ENCODE measurements around the gene PRR30.

Gene PRR30

GRCh38 chr2:27096748-27097297, 42.4 kb downstream of the PRR30 start:
- H3K27me3 ChIP-seq (ENCODE audit: control insufficient read depth, insufficient read depth, low read length), result no peaks in the 10 kb centered on the region
- H3K36me3 ChIP-seq (ENCODE audit: control insufficient read depth, insufficient read depth, low read length), result no peaks in the 10 kb centered on the region
- H3K27ac ChIP-seq (ENCODE audit: low read length), result no peak overlapping the region
- no peak overlapping the region for H3K4me3 ChIP-seq (ENCODE audit: low read length)
- H3K4me1 ChIP-seq (ENCODE audit: control insufficient read depth, insufficient read depth, low read length), result no peaks in the 10 kb centered on the region
- no peaks in the 10 kb centered on the region for H3K9me3 ChIP-seq (ENCODE audit: control insufficient read depth, insufficient read depth, low read length)
- no CpG with 5 or more reads among the region's 3 CpGs for WGBS (ENCODE audit: insufficient coverage, insufficient read length)
- DNase-seq (ENCODE audit: low read depth, low spot score), result no peak

DNA sequence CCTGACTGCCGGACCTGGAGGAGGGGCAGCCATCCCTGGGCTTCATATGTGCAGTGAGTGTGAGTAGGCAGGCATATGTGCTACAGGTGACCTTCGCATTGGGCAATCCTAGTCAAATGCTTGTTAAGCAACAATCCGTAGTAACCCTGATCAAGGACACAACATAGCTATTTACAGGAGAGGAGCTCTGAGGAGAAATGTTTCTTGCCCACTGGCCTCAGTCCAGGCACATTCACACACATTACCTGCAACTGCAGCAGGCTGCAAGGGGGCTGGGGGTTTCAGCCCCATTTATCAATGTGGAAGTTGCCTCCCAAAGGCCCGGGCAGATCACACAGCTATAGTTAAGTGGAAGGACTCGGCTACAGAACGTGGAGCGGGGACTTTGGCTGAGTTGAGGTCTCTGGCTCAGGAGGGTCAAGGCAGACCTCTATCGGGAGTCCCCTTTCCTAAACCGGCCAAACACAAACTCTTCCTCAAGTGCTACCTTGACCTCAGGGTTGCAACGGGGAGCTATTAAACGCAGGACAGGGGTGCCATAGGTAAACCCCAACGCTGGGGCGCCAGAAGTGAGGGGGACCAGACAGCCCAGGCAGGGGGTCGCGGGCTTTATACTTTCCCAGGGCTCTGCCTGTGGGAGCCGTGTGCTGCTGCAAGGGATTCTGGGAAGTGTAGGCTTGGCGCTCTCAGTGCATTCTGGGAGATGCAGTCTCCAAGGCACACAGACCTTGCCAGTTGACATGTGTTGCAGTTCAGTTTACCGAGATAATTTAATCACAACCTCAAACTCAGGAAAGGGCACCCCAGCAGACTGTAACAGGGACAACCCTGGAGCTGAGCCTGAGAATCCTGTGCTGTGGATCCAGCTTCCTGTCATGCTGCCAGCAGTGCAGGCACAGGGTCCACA, 43.2 kb downstream of the PRR30 start:
- Histone ChIP-seq H3K4me1 (ENCODE audit: control insufficient read depth, insufficient read depth, low read length) (no peaks in the 10 kb centered on the region), H3K9me3 (ENCODE audit: control insufficient read depth, insufficient read depth, low read length) (no peaks in the 10 kb centered on the region), H3K36me3 (ENCODE audit: control insufficient read depth, insufficient read depth, low read length) (no peaks in the 10 kb centered on the region), H3K27me3 (ENCODE audit: control insufficient read depth, insufficient read depth, low read length) (no peaks in the 10 kb centered on the region), H3K27ac (ENCODE audit: low read length) (no peak overlapping the region), H3K4me3 (ENCODE audit: low read length) (no peak overlapping the region)
- no peak for DNase-seq (ENCODE audit: low read depth, low spot score)
- no CpG with 5 or more reads among the region's 18 CpGs for WGBS (ENCODE audit: insufficient coverage, insufficient read length)

DNA sequence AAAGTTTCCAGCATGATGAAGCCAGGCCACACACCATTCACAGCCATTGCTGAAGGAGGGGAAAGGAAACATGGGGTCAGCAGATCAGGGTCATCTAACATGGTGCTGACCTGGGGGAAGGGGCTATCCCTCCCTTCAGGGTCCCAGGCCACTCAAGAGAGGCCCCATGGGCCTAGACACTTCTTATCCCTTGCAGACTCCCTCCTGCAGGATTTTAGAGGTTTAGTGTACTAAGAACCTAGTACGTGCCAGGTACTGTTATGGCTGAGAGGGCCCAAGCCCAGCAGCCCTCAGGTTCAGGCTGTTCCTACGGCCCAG, 43.8 kb downstream of the PRR30 start:
- DNase-seq (ENCODE audit: low read depth, low spot score), result no peak
- Histone ChIP-seq H3K4me1 (ENCODE audit: control insufficient read depth, insufficient read depth, low read length) (no peaks in the 10 kb centered on the region), H3K9me3 (ENCODE audit: control insufficient read depth, insufficient read depth, low read length) (no peaks in the 10 kb centered on the region), H3K27me3 (ENCODE audit: control insufficient read depth, insufficient read depth, low read length) (no peaks in the 10 kb centered on the region), H3K36me3 (ENCODE audit: control insufficient read depth, insufficient read depth, low read length) (no peaks in the 10 kb centered on the region), H3K4me3 (ENCODE audit: low read length) (no peak overlapping the region), H3K27ac (ENCODE audit: low read length) (no peak overlapping the region)
- WGBS (ENCODE audit: insufficient coverage, insufficient read length), result no CpG with 5 or more reads among the region's 2 CpGs

DNA sequence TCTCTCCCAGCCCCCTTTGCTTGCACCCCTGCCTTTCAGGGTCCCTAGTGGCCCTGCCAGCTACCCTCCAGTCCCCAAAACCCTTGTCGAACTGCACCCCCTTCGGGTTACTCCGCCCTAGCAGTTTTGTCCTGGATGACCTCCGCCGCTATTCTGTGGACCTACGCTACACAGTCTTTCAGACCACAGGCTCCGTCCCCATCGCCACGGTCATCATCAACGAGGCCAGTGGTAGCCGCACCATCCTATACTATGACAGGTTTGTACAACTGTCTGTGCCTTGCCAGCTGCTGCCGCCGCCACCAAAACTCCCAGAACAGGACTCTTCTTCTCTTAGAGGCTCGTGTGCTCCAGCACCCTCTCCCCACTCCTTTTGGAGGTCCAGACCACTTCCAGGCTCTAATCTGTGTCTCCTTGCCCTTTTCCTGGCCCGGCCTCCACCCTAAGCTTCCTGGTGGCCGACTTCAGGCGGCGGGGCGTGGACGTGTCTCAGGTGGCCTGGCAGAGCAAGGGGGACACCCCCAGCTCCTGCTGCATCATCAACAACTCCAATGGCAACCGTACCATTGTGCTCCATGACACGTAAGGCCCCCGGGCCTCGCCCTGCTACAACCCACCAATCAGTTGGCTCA, 44.7 kb downstream of the PRR30 start:
- no peaks in the 10 kb centered on the region for H3K27me3 ChIP-seq (ENCODE audit: control insufficient read depth, insufficient read depth, low read length)
- no peak for DNase-seq (ENCODE audit: low read depth, low spot score)
- H3K36me3 ChIP-seq (ENCODE audit: control insufficient read depth, insufficient read depth, low read length), result no peaks in the 10 kb centered on the region
- H3K4me3 ChIP-seq (ENCODE audit: low read length), result no peak overlapping the region
- WGBS (ENCODE audit: insufficient coverage, insufficient read length), result no CpG with 5 or more reads among the region's 24 CpGs
- no peaks in the 10 kb centered on the region for H3K4me1 ChIP-seq (ENCODE audit: control insufficient read depth, insufficient read depth, low read length)
- H3K9me3 ChIP-seq (ENCODE audit: control insufficient read depth, insufficient read depth, low read length), result no peaks in the 10 kb centered on the region
- H3K27ac ChIP-seq (ENCODE audit: low read length), result no peak overlapping the region

- Histone ChIP-seq H3K9me3 (ENCODE audit: control insufficient read depth, insufficient read depth, low read length) (no peaks in the 10 kb centered on the region), H3K4me3 (ENCODE audit: low read length) (no peak overlapping the region), H3K36me3 (ENCODE audit: control insufficient read depth, insufficient read depth, low read length) (no peaks in the 10 kb centered on the region), H3K27ac (ENCODE audit: low read length) (no peak overlapping the region), H3K4me1 (ENCODE audit: control insufficient read depth, insufficient read depth, low read length) (no peaks in the 10 kb centered on the region), H3K27me3 (ENCODE audit: control insufficient read depth, insufficient read depth, low read length) (no peaks in the 10 kb centered on the region)
- no peak for DNase-seq (ENCODE audit: low read depth, low spot score)
- WGBS (ENCODE audit: insufficient coverage, insufficient read length), result no CpG with 5 or more reads among the region's 6 CpGs
These were observed 45.5 kb downstream of the PRR30 start for GRCh38 chr2:27093430-27094352.

DNA sequence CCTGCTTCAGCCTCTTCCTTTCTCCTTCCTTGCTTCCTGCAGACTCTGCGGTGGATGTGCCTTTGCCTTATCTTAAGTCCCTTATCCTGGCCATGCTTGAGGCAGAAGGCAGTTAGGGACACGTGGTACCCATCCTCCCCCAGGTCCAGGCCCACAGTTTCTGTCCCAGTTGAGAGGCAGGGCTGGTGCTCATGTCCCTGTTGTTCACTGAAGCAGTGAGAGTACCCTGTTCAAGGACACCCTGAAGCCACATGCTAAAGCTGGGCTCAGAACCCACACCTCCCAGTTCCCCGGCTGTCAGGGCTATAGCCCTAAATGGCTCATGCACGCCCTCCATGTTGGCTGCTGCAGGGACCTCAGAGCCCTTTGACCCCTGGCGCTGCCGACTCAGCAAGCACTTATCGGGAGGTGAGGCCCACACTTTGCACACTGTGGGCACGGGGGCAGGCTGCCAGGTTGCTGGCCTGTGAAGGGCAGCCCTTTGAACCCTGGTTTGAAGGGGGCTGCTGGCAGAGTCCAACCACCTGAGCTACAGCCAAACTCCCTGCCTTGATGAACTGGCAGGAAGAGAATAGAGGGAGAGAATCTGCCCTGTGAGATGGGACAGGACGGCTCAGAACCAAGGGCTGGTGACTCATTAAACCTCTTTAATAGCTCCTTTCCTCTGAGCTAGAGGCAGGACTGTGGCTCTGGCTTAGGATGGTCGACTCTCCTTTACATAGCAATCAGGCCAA, 46.3 kb downstream of the PRR30 start:
- Histone ChIP-seq H3K9me3 (ENCODE audit: control insufficient read depth, insufficient read depth, low read length) (no peaks in the 10 kb centered on the region), H3K4me3 (ENCODE audit: low read length) (no peak overlapping the region), H3K27me3 (ENCODE audit: control insufficient read depth, insufficient read depth, low read length) (no peaks in the 10 kb centered on the region), H3K27ac (ENCODE audit: low read length) (no peak overlapping the region), H3K4me1 (ENCODE audit: control insufficient read depth, insufficient read depth, low read length) (no peaks in the 10 kb centered on the region), H3K36me3 (ENCODE audit: control insufficient read depth, insufficient read depth, low read length) (no peaks in the 10 kb centered on the region)
- WGBS (ENCODE audit: insufficient coverage, insufficient read length), result no CpG with 5 or more reads among the region's 10 CpGs
- no peak for DNase-seq (ENCODE audit: low read depth, low spot score)

DNA sequence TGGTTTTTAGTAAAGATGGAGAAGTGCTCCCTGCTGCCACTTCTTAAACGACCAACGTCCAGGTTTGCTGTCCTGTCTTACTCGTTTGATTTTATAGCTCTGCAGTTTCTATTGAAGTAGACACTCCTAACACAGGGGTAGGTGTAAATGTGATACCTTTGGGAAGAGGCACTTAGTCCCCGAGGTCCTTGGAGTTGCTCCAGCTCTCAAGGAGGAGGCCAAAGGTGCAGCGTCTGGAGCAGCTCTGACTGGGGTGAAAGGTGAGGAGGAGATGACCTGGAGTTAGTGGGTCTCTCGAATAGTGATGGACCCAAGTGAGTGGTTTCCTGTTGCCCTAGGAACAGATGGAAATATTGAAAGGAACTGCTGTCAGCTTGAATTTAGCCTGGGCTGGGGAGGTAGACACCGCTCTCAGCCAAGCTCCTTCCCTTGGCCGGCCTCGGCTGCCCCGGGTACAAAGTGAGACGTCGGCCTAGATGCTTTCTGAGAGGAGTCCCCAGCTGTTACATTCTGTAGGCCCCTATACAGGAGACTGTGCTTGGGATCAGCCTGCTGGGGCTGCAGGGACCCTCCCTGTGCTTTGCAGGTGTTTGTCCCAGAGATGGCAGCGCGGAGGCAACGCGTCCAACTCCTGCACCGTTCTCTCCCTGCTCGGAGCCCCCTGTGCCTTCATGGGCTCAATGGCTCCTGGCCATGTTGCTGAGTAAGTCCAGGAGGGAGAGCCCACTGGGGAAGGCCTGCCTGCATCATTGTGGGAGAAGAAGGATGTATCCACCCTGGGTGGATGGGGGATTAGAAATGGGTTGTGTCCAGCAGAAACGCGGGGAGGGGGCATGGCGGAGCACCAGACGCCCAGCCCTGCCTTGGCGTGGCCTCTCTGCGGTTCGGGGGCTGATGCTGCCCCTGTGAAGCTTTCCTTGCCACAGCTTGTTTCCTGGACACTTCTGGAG, 47.2 kb downstream of the PRR30 start:
- DNase-seq (ENCODE audit: low read depth, low spot score), result no peak
- Histone ChIP-seq H3K27ac (ENCODE audit: low read length) (no peak overlapping the region), H3K27me3 (ENCODE audit: control insufficient read depth, insufficient read depth, low read length) (no peaks in the 10 kb centered on the region), H3K4me3 (ENCODE audit: low read length) (no peak overlapping the region), H3K36me3 (ENCODE audit: control insufficient read depth, insufficient read depth, low read length) (no peaks in the 10 kb centered on the region), H3K4me1 (ENCODE audit: control insufficient read depth, insufficient read depth, low read length) (no peaks in the 10 kb centered on the region), H3K9me3 (ENCODE audit: control insufficient read depth, insufficient read depth, low read length) (no peaks in the 10 kb centered on the region)
- no CpG with 5 or more reads among the region's 25 CpGs for WGBS (ENCODE audit: insufficient coverage, insufficient read length)

DNA sequence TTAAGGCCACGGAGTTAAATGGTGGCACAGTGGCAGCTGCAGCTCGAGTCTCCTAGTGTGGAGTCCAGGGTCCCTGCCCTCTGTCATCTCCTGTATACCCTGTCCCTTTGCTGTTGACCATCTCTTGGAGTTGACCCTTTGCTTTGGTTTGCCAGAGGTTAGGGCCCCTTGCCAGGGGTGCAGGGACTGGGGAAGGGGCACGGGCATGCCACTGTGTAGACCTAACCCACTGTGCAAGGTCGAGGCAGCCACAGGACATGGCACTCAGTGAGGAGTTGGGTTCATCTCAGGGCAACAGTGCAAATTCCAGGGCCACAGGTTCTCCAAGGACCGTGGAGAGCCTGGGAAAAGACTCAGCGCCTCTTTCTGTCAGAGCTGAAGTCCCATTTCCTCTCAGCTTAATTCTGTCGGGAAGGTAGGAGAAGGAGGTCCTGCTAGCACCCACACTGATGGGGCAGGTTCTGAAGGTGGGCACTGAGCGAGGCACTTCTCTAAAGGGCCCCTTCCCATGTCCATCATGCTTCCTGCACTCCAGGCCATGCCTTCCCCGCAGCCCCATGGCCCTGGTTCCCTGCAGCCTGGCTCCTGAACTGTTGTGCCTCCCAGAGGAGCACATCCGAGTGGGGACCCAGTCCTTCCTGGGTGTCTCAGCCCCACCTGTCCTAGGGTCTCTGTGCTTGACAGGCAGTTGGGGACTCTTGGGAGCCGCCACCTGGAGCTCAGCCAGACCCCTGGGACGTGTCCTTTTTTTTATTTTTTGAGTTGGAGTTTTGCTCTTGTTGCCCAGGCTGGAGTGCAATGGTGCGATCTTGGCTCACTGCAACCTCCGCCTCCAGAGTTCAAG, 49.9 kb downstream of the PRR30 start:
- Histone ChIP-seq H3K36me3 (ENCODE audit: control insufficient read depth, insufficient read depth, low read length) (no peaks in the 10 kb centered on the region), H3K27me3 (ENCODE audit: control insufficient read depth, insufficient read depth, low read length) (no peaks in the 10 kb centered on the region), H3K4me1 (ENCODE audit: control insufficient read depth, insufficient read depth, low read length) (no peaks in the 10 kb centered on the region), H3K27ac (ENCODE audit: low read length) (no peak overlapping the region), H3K4me3 (ENCODE audit: low read length) (no peak overlapping the region), H3K9me3 (ENCODE audit: control insufficient read depth, insufficient read depth, low read length) (no peaks in the 10 kb centered on the region)
- DNase-seq (ENCODE audit: low read depth, low spot score), result no peak
- no CpG with 5 or more reads among the region's 14 CpGs for WGBS (ENCODE audit: insufficient coverage, insufficient read length)
